ENCODE measurements around the gene EFNB1.

- no peak for TF ChIP-seq CTCF (IDR thresholded peaks at IDR 0.05)
- TF ChIP-seq EZH2 (IDR thresholded peaks at IDR 0.05; ENCODE audit: borderline replicate concordance, insufficient read depth, low read depth, low read length, poor library complexity, severe bottlenecking), result no peak
Measured at GRCh38 chrX:68867458-68868112, 38.8 kb downstream of the EFNB1 start.
